Measurements from ENCODE around the gene KCNN3. TPM values are rescaled to one million over a fixed set of nuclear protein-coding genes. Genes with fewer than 3 reads are reported as not detected.
"Not testable (repeated sequence)": the region's sequence is repeated elsewhere in the genome, so short reads cannot be mapped to it uniquely, and the experiment has no call there.

Gene KCNN3
- 0.03 TPM in 1 of 2 replicates, not detected in the other for total RNA-seq (2014; rRNA removed; shearing (Covaris generic))
- 0.03 and 0.06 TPM in 2 replicates for polyA plus RNA-seq (2015; cell fraction: cytosol; rRNA removed)
- 0.11 and 0.15 TPM in 2 replicates for polyA plus RNA-seq (2015; cell fraction: nucleus; rRNA removed)

DNA sequence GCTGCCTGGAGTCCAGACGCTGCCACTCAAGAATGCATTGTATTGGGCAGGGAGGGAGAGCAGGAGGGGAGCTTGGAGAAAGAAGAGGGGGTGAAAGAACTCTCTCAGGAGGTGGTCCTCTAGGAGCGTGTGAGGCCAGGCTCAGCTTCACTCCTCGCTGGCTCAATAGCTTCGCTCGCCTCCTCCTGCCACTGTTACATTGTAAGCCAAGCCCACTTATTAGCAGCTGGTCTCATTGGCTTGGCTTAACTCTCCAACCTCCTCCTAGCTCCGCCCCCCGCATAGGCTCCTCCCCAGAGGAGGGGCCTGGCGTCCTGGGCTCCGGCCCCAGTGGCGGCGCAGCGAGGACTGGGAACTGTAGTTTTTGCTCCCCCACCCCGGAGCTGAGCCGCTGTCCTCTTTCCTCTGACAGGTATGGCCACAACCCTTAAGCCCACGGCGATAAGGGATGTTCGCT lies at the start of gene KCNN3:
TSS of gene KCNN3 (minus strand) at position 167 of the 457 bp plus-strand sequence. CDS start 317 bp downstream, outside the sequence.
- in situ Hi-C loops (cut with HindIII; ENCODE audit: low pct_unique_long_range_greater_than_20kb, low sequenced_read_pairs): no loop called here
- DNase-seq (ENCODE audit: low read depth, low spot score): peak; percentile 94

DNA sequence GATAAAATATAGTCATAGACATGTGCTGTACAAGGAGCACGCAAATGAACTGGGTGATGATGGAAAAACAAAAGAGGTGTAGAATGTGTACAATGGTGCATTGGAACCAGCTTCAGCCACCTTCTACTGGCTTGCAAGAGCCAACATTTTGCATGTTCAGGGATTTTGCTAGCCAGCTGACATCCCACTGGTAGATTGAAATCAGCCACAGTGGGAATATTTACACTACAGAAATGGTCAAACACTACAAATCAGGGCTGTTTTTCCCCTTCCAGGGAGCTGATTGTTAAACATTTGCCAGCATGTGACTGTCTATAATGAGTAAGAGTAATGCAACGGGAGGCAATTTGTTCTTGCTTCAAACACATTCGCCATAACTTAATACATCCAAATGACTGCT lies 43.2 kb upstream of the KCNN3 start:
- in situ Hi-C loops (cut with HindIII; ENCODE audit: low pct_unique_long_range_greater_than_20kb, low sequenced_read_pairs): loop anchor here (10.0 kb wide), 1 partner anchor 88 kb away; no protein-coding TSS in a partner anchor
- DNase-seq (ENCODE audit: low read depth, low spot score): no peak

DNA sequence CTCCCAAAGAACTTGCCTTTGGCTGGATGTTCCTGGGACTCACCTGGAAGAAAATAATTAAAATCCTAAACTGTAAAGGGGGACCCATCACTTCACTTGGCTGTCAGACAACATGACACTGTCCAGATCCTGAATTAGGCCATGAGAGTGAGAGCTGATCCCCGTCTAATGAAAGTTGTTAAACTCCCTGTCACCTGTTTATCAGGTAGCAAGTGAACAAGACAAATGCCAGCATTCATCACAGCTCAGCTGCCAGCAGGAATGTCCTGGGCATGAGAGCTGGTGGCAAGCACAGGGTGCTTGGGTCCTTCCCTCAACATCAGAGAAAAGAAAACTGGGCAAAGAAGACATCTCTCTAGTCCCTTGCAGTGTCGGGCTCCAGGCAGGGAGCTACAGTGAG lies 42.7 kb upstream of the KCNN3 start:
- in situ Hi-C loops (cut with HindIII; ENCODE audit: low pct_unique_long_range_greater_than_20kb, low sequenced_read_pairs): loop anchor here (10.0 kb wide), 1 partner anchor 88 kb away; no protein-coding TSS in a partner anchor
- no peak for DNase-seq (ENCODE audit: low read depth, low spot score)

DNA sequence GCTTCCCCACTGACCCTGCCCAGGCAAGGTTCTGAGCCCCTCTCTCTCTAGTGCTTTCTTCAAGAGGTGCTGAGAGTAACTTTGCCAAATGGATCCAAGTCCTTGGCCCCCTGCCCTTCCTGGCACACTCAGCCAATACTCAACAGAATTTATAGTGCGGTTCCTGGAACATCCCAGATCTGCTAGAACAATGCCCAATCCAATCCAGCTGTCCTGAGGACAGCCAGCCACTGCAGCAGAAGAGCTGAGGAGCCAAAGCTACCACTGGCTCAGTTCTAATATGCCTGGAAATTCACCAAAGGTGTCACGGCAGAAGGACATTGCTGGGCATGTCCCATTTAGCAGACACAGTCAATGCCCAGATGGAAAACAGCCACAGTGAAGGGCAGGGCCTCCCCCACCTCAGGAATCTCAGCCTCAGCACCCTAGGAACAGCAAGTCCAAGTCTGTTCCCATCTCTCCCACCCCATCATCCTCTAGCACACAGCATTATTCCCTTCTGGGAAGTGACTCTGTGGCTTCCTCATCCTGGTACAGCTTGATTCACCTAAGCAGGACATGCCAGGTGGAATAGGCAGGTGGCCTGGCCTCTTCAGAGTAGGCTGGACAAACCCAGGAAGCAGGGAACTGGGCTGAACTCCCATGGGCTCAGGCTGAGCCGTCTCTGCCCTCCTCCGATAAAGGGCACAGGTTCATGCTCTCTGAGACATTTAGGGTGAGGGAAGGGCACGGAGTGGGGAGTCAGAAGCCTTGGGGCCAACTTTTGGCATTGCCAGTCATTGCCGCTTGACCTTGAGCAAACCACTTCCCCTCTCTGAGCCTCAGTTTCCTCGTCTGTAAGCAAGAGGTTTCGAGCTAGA lies 41.8 kb upstream of the KCNN3 start:
- no peak for DNase-seq (ENCODE audit: low read depth, low spot score)
- in situ Hi-C loops (cut with HindIII; ENCODE audit: low pct_unique_long_range_greater_than_20kb, low sequenced_read_pairs): loop anchor here (10.0 kb wide), 1 partner anchor 87 kb away; no protein-coding TSS in a partner anchor

DNA sequence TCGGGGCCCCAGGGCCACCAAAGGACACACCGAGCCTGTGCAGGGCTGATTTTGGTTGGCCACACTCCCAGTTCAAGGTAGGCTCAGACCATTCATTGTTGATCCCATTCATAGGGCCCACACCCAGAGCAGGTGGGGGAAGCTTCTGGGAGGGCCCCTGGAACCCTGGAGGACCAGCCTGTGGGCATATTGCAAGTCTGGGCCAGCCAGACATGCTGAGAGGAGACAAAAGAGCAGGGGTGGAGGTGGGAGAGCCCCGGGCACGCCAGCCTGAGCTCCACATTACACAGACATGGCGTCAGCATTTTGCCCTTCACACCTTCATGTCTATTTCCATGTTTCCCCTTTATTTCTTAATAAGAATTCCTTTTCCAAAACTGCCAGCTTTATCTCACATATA lies 40.8 kb upstream of the KCNN3 start:
- in situ Hi-C loops (cut with HindIII; ENCODE audit: low pct_unique_long_range_greater_than_20kb, low sequenced_read_pairs): loop anchor here (10.0 kb wide), 1 partner anchor 86 kb away; no protein-coding TSS in a partner anchor
- no peak for DNase-seq (ENCODE audit: low read depth, low spot score)

DNA sequence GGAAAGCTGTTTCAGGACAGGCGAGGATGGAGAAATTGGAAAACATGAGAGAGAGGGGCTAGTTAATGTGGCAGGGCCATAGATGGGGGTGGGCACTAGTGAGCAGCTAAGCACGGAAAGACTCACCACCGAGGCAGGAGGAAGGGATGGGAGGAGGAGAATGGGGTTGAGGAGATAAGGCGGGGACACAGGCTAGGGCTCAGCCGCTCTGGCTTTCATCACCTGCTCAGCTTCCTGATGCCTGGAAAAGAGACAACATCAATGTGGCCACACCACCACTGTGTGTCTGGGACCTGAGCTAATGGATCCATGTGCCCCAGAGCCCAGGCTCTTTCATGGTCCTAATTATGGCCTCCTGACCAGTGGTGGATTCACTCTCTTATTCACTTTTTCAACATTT lies 38.9 kb upstream of the KCNN3 start:
- in situ Hi-C loops (cut with HindIII; ENCODE audit: low pct_unique_long_range_greater_than_20kb, low sequenced_read_pairs): no loop called here

GRCh38 chr1:154908129-154908528 lies 38.0 kb upstream of the KCNN3 start:
- DNase-seq (ENCODE audit: low read depth, low spot score); in situ Hi-C loops (cut with HindIII; ENCODE audit: low pct_unique_long_range_greater_than_20kb, low sequenced_read_pairs): not testable (repeated sequence)

More for the DNA sequence above, 38.9 kb upstream of the KCNN3 start:
- no peak for DNase-seq (ENCODE audit: low read depth, low spot score)

GRCh38 chr1:154906621-154907081 lies 36.6 kb upstream of the KCNN3 start:
- in situ Hi-C loops (cut with HindIII; ENCODE audit: low pct_unique_long_range_greater_than_20kb, low sequenced_read_pairs): no loop called here
- DNase-seq (ENCODE audit: low read depth, low spot score): peak; percentile 49

DNA sequence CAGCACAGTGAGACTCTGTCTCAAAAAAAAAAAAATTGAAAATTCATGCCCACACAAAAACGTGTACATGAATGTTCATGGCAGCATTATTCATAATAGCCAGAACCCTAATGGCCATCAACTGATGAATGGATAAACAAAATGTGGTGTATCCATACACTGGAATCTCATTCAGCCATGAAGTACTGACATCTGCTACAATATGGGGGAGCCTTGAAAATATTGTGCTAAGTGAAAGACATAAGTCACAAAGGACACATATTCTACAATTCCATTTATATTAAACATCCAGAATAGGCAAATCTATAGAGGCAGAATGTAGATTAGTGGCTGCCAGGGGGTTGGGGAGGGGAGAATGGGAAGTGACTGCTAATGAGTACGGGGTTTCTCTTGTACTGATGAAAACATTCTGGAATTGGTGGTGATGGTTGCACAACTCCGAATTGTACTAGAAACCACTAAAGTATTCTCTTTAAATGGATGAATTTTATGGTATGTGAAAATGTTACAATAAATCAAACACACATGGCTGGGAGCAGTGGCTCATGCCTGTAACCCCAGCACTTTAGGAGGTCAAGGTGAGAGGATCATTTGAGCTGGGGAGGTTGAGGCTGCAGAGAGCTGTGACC lies 33.0 kb upstream of the KCNN3 start:
- in situ Hi-C loops (cut with HindIII; ENCODE audit: low pct_unique_long_range_greater_than_20kb, low sequenced_read_pairs): no loop called here
- no peak for DNase-seq (ENCODE audit: low read depth, low spot score)

DNA sequence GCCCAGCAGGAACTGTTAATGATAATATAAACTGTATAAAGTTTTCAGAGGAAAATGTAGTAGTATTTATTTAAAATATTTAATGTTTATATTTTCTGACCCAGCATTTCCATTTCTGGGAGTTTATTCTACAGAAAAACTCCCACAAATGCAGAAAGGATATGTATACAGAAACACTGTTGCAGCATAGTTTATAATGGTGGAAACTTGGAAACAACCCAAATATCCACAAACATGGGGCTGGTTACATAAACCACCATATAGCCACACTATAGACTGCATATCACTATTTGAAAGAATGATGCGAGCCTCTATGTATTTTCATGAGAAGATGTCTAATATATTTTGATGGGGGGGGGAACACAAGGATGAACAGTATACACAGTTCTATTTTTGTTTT lies 31.5 kb upstream of the KCNN3 start:
- in situ Hi-C loops (cut with HindIII; ENCODE audit: low pct_unique_long_range_greater_than_20kb, low sequenced_read_pairs): no loop called here
- DNase-seq (ENCODE audit: low read depth, low spot score): no peak

DNA sequence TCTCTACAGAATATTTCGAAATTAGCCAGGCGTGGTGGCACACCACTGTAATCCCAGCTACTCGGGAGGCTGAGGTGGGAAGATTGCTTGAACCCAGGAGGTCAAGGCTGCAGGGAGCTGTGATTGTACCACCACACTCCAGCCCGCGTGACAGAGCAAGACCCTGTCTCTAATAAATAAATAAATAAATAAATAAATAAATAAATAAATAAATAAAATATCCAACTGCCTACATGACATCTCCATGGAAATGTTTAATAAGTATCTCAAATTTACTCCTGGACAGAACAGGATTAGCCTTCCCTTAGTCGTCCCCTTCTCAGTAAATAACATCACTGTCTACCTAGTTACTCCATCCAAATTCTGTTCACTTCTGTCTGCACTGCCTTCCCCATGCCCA lies 29.0 kb upstream of the KCNN3 start:
- in situ Hi-C loops (cut with HindIII; ENCODE audit: low pct_unique_long_range_greater_than_20kb, low sequenced_read_pairs): no loop called here
- DNase-seq (ENCODE audit: low read depth, low spot score): no peak

- in situ Hi-C loops (cut with HindIII; ENCODE audit: low pct_unique_long_range_greater_than_20kb, low sequenced_read_pairs): no loop called here
- DNase-seq (ENCODE audit: low read depth, low spot score): no peak
Measured at GRCh38 chr1:154896771-154897286, 26.7 kb upstream of the KCNN3 start.

DNA sequence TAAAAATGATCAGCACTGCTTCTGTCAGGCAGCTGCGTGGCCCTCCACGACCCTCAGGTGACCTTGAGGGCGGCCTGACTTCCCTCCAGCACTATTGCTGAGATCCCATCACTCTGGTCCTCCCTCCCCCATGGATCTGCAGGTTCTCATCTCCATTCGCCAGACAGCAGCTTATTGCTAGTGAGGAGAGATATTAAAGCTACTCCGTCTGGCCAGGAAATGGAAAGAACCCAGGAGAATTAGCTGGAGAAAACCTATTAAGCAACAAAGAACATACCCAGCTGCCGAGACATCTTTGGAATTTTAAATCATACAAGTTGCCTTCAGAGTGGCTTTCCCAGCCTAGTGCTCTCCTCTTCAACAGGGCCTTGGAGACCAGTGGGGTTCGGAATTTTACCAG lies 25.7 kb upstream of the KCNN3 start:
- DNase-seq (ENCODE audit: low read depth, low spot score): no peak
- in situ Hi-C loops (cut with HindIII; ENCODE audit: low pct_unique_long_range_greater_than_20kb, low sequenced_read_pairs): no loop called here

GRCh38 chr1:154891452-154891851 lies 21.4 kb upstream of the KCNN3 start:
- in situ Hi-C loops (cut with HindIII; ENCODE audit: low pct_unique_long_range_greater_than_20kb, low sequenced_read_pairs): no loop called here
- DNase-seq (ENCODE audit: low read depth, low spot score): no peak

- in situ Hi-C loops (cut with HindIII; ENCODE audit: low pct_unique_long_range_greater_than_20kb, low sequenced_read_pairs): no loop called here
- no peak for DNase-seq (ENCODE audit: low read depth, low spot score)
Measured at GRCh38 chr1:154888757-154889156, 18.7 kb upstream of the KCNN3 start.

- DNase-seq (ENCODE audit: low read depth, low spot score): peak; percentile 28
- in situ Hi-C loops (cut with HindIII; ENCODE audit: low pct_unique_long_range_greater_than_20kb, low sequenced_read_pairs): no loop called here
Measured at GRCh38 chr1:154886281-154887015, 16.4 kb upstream of the KCNN3 start.

DNA sequence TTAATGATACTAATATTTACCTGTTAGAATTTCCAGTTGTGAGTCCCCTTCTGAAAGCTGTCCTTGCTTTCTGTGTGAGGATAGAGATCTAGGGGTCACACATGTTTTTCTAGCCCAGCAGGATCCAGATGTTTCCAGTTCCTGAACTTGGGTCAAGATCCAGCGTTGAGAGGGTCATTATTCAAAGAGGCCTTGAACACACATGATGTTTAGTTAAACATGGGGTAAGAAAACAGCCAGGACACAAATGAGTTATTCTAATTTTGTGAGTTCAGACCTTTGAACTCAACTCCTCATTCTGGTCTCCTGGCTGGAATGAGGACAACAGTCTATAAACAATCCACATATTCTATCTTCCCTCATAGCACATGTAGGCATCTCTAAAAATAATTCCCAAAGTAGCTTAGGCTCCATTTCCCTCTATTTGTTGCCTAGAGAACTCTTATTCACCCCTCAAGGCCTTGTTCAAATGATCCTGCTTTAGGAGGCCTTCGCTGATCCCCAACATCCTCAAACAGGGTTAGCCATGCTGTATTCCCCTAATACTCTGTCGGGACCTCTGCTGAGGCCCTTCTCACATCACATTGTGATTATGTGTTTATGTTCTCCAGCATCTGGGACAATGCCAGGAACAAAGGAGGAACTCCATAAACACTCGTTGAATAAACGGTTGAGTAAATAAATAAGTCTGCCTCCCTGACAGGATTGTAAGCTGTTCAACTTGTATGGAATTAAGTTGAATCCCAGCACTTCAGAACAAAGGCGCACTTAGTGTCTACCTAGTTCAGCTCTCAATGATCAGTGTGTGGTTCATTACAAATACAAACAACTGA lies 15.0 kb upstream of the KCNN3 start:
- in situ Hi-C loops (cut with HindIII; ENCODE audit: low pct_unique_long_range_greater_than_20kb, low sequenced_read_pairs): no loop called here
- DNase-seq (ENCODE audit: low read depth, low spot score): no peak
